HG02588 (cell line): ENCODE data around the gene TPD52L2.
"Not testable (repeated sequence)": the region's sequence is repeated elsewhere in the genome, so short reads cannot be mapped to it uniquely, and the experiment has no call there.

Experiments used
- ATAC-seq: cut with Tn5 transposase; IDR thresholded peaks from one replicate; pipeline ENCODE4 v1.9.1; 2021; ENCODE audit warnings: mild to moderate bottlenecking, moderate library complexity; ENCODE audit not compliant: unreplicated experiment

TPD52L2 gene

GRCh38 chr20:63878899-63879663 lies 14.0 kb downstream of the TPD52L2 start:
- no peak for ATAC-seq

- not testable (repeated sequence) for ATAC-seq
These were observed 15.8 kb downstream of the TPD52L2 start for GRCh38 chr20:63880901-63881300.

GRCh38 chr20:63881451-63882226 lies 16.6 kb downstream of the TPD52L2 start:
- ATAC-seq: no peak

GRCh38 chr20:63882257-63883200 lies 17.5 kb downstream of the TPD52L2 start:
- no peak for ATAC-seq

GRCh38 chr20:63883201-63883593 lies 18.1 kb downstream of the TPD52L2 start:
- ATAC-seq: no peak

GRCh38 chr20:63884506-63885263 lies 19.6 kb downstream of the TPD52L2 start:
- ATAC-seq: no peak

- no peak for ATAC-seq
These were observed 20.4 kb downstream of the TPD52L2 start for GRCh38 chr20:63885264-63886053.

GRCh38 chr20:63886054-63886419 lies 21.0 kb downstream of the TPD52L2 start:
- no peak for ATAC-seq

GRCh38 chr20:63886921-63887320 lies 21.9 kb downstream of the TPD52L2 start:
- no peak for ATAC-seq

- no peak for ATAC-seq
These were observed 24.5 kb downstream of the TPD52L2 start for GRCh38 chr20:63889241-63890200.

- no peak for ATAC-seq
These were observed 25.1 kb downstream of the TPD52L2 start for GRCh38 chr20:63890201-63890576.

GRCh38 chr20:63890616-63891015 lies 25.5 kb downstream of the TPD52L2 start:
- ATAC-seq: no peak

GRCh38 chr20:63891061-63892002 lies 26.3 kb downstream of the TPD52L2 start:
- no peak for ATAC-seq

- ATAC-seq: no peak
These were observed 27.3 kb downstream of the TPD52L2 start for GRCh38 chr20:63892402-63892801.

GRCh38 chr20:63893999-63894357 lies 28.9 kb downstream of the TPD52L2 start:
- ATAC-seq: no peak

GRCh38 chr20:63894358-63895201 lies 29.5 kb downstream of the TPD52L2 start, which contains the start of gene DNAJC5:
TSS of gene DNAJC5 (plus strand) at chr20:63895126. CDS start at chr20:63928346, 33,220 bp downstream.
- ATAC-seq: peak; percentile 83
